A673 (cell line): Measurements from ENCODE around the gene SLC13A5. TPM values are rescaled to one million over a fixed set of nuclear protein-coding genes. Genes with fewer than 3 reads are reported as not detected.

Experiments used
- BruUV-seq: library from RNA; stranded (reverse); fragments of 400-500 nt; replicated peaks from 2 replicates; lab custom pipeline; 2021; lab: Mats Ljungman, UMichigan
- CTCF ChIA-PET: fragments of 300-600 bp; sonication (Branson Sonifier 250); formaldehyde crosslinking; loops from one replicate; lab custom pipeline; 2022; ENCODE audit warnings: antibody characterized with exemption; lab: Charles Lee
- POLR2A ChIA-PET: fragments of 300-600 bp; sonication (Branson Sonifier 250); formaldehyde crosslinking; loops from one replicate; lab custom pipeline; 2022; ENCODE audit warnings: antibody characterized with exemption; ENCODE audit not compliant: low non-redundant PET; lab: Charles Lee
- DNase-seq: peaks from one replicate; pipeline ENCODE4 v3.0.0-alpha.2; 2015; ENCODE audit warnings: low spot score
- H3K27ac ChIP-seq: fragments of 200-600 bp; sonication (generic); 2 replicates; pipeline ENCODE4 v1.5.1; 2016; ENCODE audit warnings: mixed run types, low read depth, mild to moderate bottlenecking, mixed read lengths, antibody characterized with exemption, low read length; ENCODE audit not compliant: poor library complexity, severe bottlenecking
- H3K27me3 ChIP-seq: fragments of 200-600 bp; sonication (generic); replicated peaks from 2 replicates; pipeline ENCODE4 v1.6.1; 2017; ENCODE audit warnings: mixed run types, low read depth, mild to moderate bottlenecking, mixed read lengths, antibody characterized with exemption, low read length; ENCODE audit not compliant: insufficient read depth, poor library complexity
- H3K36me3 ChIP-seq: fragments of 200-600 bp; sonication (generic); 2 replicates; pipeline ENCODE4 v1.6.1; 2016; ENCODE audit warnings: mixed run types, mild to moderate bottlenecking, mixed read lengths, antibody characterized with exemption, low read length; ENCODE audit not compliant: insufficient read depth, poor library complexity, severe bottlenecking
- H3K4me1 ChIP-seq: fragments of 200-600 bp; sonication (generic); 2 replicates; pipeline ENCODE4 v1.6.1; 2017; ENCODE audit warnings: mixed run types, mild to moderate bottlenecking, mixed read lengths, antibody characterized with exemption, low read length; ENCODE audit not compliant: insufficient read depth, poor library complexity, severe bottlenecking
- H3K4me3 ChIP-seq: fragments of 200-600 bp; sonication (generic); 2 replicates; pipeline ENCODE4 v1.5.1; 2016; ENCODE audit warnings: low read depth, mixed run types, mild to moderate bottlenecking, mixed read lengths, low read length; ENCODE audit not compliant: poor library complexity, severe bottlenecking
- H3K9me3 ChIP-seq: fragments of 200-600 bp; sonication (generic); 2 replicates; pipeline ENCODE4 v1.6.1; 2016; ENCODE audit warnings: mixed run types, low read depth, mild to moderate bottlenecking, mixed read lengths, antibody characterized with exemption, low read length; ENCODE audit not compliant: poor library complexity, severe bottlenecking
- EZH2 ChIP-seq: fragments of 200-600 bp; sonication (generic); IDR thresholded peaks from 2 replicates; pipeline ENCODE4 v1.6.1; 2017; ENCODE audit warnings: borderline replicate concordance, low read depth, mild to moderate bottlenecking, mixed read lengths, antibody characterized with exemption, low read length; ENCODE audit not compliant: poor library complexity, severe bottlenecking
- intact Hi-C: fragments of 100-400 bp; cut with micrococcal nuclease; formaldehyde crosslinking; loops from one replicate; pipeline ENCODE4 v1.10.0; 2022; ENCODE audit not compliant: unreplicated experiment
- total RNA-seq: library from RNA; stranded (reverse); gene quantifications from 2 replicates; pipeline ENCODE4 v1.2.3, GENCODE V29; 2021
- TF ChIP-seq, protein P1 (sequence below): fragments of 300-800, 200-600 bp; sonication (generic); conservative IDR thresholded peaks from 2 replicates; pipeline ENCODE4 v1.5.1; 2017; ENCODE audit warnings: low read depth, mild to moderate bottlenecking, antibody characterized with exemption, low read length, moderate library complexity, mixed read lengths

The SLC13A5 gene
- total RNA-seq, 1 experiment from 2014 or later, result not detected

- DNase-seq, result no peak
- intact Hi-C loops, result no loop called here
- Histone ChIP-seq H3K27me3 (no peaks in the 10 kb centered on the region), H3K4me3 (no peak overlapping the region), H3K9me3 (no peaks in the 10 kb centered on the region), H3K36me3 (no peaks in the 10 kb centered on the region), H3K27ac (peak overlapping the region; percentile 57), H3K4me1 (peaks cover 16% of the 10 kb centered on the region)
- TF ChIP-seq, protein P1, sequence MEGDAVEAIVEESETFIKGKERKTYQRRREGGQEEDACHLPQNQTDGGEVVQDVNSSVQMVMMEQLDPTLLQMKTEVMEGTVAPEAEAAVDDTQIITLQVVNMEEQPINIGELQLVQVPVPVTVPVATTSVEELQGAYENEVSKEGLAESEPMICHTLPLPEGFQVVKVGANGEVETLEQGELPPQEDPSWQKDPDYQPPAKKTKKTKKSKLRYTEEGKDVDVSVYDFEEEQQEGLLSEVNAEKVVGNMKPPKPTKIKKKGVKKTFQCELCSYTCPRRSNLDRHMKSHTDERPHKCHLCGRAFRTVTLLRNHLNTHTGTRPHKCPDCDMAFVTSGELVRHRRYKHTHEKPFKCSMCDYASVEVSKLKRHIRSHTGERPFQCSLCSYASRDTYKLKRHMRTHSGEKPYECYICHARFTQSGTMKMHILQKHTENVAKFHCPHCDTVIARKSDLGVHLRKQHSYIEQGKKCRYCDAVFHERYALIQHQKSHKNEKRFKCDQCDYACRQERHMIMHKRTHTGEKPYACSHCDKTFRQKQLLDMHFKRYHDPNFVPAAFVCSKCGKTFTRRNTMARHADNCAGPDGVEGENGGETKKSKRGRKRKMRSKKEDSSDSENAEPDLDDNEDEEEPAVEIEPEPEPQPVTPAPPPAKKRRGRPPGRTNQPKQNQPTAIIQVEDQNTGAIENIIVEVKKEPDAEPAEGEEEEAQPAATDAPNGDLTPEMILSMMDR, result no peak
- no peak for TF ChIP-seq EZH2
- ChIA-PET POLR2A (no interaction called here), CTCF (no interaction called here)
- no TSS peak for BruUV-seq
Measured at GRCh38 chr17:6753546-6753945, 40.4 kb upstream of the SLC13A5 start.

DNA sequence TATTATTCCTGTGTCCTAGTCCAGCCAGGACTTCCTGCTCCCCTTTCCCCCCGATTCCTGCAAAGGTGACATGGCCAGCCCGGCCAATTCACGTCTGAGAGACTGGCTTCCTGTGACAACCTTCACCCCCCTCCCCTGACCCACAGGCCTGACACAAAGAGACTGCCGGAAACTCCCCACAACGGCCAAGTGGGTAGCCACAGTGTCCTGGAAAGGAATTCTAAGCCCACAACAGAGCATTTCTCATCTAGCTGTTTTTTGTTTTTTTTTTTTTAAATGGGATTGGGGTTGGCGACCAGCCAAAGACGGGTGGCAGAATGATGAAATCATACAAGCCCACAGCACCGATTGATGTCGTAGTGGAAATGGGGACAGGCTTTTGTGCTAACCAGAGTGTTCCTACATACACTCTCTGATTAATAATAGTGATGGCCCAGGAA lies 39.9 kb upstream of the SLC13A5 start:
- no TSS peak for BruUV-seq
- intact Hi-C loops, result no loop called here
- TF ChIP-seq, protein P1, result no peak
- no peak for TF ChIP-seq EZH2
- peaks cover 16% of the 10 kb centered on the region for H3K4me1 ChIP-seq
- POLR2A ChIA-PET, result no interaction called here
- no peaks in the 10 kb centered on the region for H3K9me3 ChIP-seq
- H3K27me3 ChIP-seq, result peaks cover 5% of the 10 kb centered on the region
- CTCF ChIA-PET, result no interaction called here
- peak overlapping the region; percentile 57 for H3K27ac ChIP-seq
- peak; percentile 45 for DNase-seq
- H3K4me3 ChIP-seq, result no peak overlapping the region
- H3K36me3 ChIP-seq, result no peaks in the 10 kb centered on the region

GRCh38 chr17:6752068-6752909 lies 39.1 kb upstream of the SLC13A5 start:
- H3K27ac ChIP-seq, result peak overlapping the region; percentile 57
- BruUV-seq, result no TSS peak
- peaks cover 7% of the 10 kb centered on the region for H3K27me3 ChIP-seq
- peaks cover 16% of the 10 kb centered on the region for H3K4me1 ChIP-seq
- H3K4me3 ChIP-seq, result no peak overlapping the region
- ChIA-PET POLR2A (no interaction called here), CTCF (no interaction called here)
- H3K9me3 ChIP-seq, result no peaks in the 10 kb centered on the region
- DNase-seq, result peak; percentile 30
- intact Hi-C loops, result no loop called here
- H3K36me3 ChIP-seq, result no peaks in the 10 kb centered on the region
- TF ChIP-seq, protein P1, result no peak
- TF ChIP-seq EZH2, result no peak
